DND-41 (cell line): ENCODE measurements around the gene IGSF21.

Experiments used
- ATAC-seq: fragments of 200-7000 bp; cut with Tn5 transposase; 3 replicates; pipeline ENCODE4 v1.9.1; 2021; ENCODE audit warnings: low read depth; ENCODE audit not compliant: insufficient read depth
- DNase-seq: peaks from one replicate; pipeline ENCODE4 v3.0.0-alpha.2; 2020
- H2AFZ ChIP-seq: 2 replicates; pipeline ENCODE4 v1.6.0; 2012; ENCODE audit warnings: low read depth, low read length
- H3K27ac ChIP-seq: 2 replicates; pipeline ENCODE4 v1.5.1; 2012; ENCODE audit warnings: low read length, inconsistent platforms
- H3K27me3 ChIP-seq: fragments of 200-600 bp; sonication (generic); 2 replicates; pipeline ENCODE4 v1.6.0; 2012; ENCODE audit warnings: low read length, mild to moderate bottlenecking, inconsistent platforms; ENCODE audit not compliant: insufficient read depth, poor library complexity
- H3K36me3 ChIP-seq: 2 replicates; pipeline ENCODE4 v1.5.1; 2012; ENCODE audit warnings: low read length, inconsistent platforms; ENCODE audit not compliant: insufficient read depth
- H3K4me1 ChIP-seq: 2 replicates; pipeline ENCODE4 v1.5.1; 2012; ENCODE audit warnings: mild to moderate bottlenecking, low read length; ENCODE audit not compliant: insufficient read depth
- H3K4me2 ChIP-seq: 2 replicates; pipeline ENCODE4 v1.6.0; 2012; ENCODE audit warnings: mild to moderate bottlenecking, moderate library complexity, low read length, inconsistent platforms; ENCODE audit not compliant: insufficient read depth
- H3K4me3 ChIP-seq, 2 experiments: fragments of 200-600 bp in 1 of 2; shearing (Covaris generic) in 1 of 2; 2 replicates each; pipeline ENCODE4 v1.5.1; 2012 to 2016; ENCODE audit warnings: inconsistent platforms in 2 of 2, low read length in 2 of 2, mild to moderate bottlenecking in 2 of 2, low read depth in 1 of 2, moderate library complexity in 1 of 2
- H3K79me2 ChIP-seq: 2 replicates; pipeline ENCODE4 v1.6.0; 2012; ENCODE audit warnings: low read length, inconsistent platforms; ENCODE audit not compliant: insufficient read depth
- H3K9ac ChIP-seq: 2 replicates; pipeline ENCODE4 v1.6.0; 2012; ENCODE audit warnings: low read depth, mild to moderate bottlenecking, inconsistent platforms, low read length, moderate library complexity
- H3K9me3 ChIP-seq: 2 replicates; pipeline ENCODE4 v1.5.1; 2012; ENCODE audit warnings: low read length, moderate library complexity, mild to moderate bottlenecking, inconsistent platforms; ENCODE audit not compliant: insufficient read depth, severe bottlenecking
- H4K20me1 ChIP-seq: 2 replicates; pipeline ENCODE4 v1.6.0; 2012; ENCODE audit warnings: low read length; ENCODE audit not compliant: insufficient read depth
- EZH2 ChIP-seq: IDR thresholded peaks from 3 replicates; pipeline ENCODE4 v1.6.1; 2012; ENCODE audit warnings: borderline replicate concordance, low read depth, mild to moderate bottlenecking, moderate library complexity, low read length, inconsistent platforms; ENCODE audit not compliant: severe bottlenecking
- TF ChIP-seq, protein P1 (sequence below): IDR thresholded peaks from 2 replicates; pipeline ENCODE4 v1.5.1; 2012; ENCODE audit warnings: borderline replicate concordance, low read length, moderate library complexity, mild to moderate bottlenecking; ENCODE audit not compliant: poor library complexity, severe bottlenecking; ENCODE audit errors: extremely low read depth

IGSF21 gene

DNA sequence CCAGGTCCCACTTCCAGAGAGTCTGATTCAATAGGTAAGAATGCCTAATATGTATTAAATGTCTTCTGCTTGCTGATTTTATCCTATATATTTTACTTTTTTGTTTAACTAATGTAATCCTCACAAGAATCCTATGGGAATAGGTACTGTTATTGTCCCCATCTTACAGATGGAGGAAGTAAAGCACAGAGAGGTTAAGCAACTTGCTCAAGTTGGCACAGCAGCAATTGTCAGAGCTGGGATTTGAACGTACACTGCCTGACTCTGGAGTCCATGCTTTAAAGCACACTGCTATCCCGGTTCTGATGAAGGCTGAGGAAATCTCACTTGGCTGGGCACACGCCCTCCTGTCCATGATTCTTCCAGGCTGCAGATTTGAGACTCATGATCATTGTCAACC is 62.8 kb downstream of the IGSF21 start:
- Histone ChIP-seq H3K4me1 (no peaks in the 10 kb centered on the region), H3K36me3 (no peaks in the 10 kb centered on the region), H3K9me3 (no peaks in the 10 kb centered on the region), H3K4me3 (no peak overlapping the region), H4K20me1 (peaks cover 4% of the 10 kb centered on the region; the same call in 1 of the 2 replicates), H3K27ac (no peak overlapping the region), H2AFZ (no peak overlapping the region), H3K27me3 (peaks cover 3% of the 10 kb centered on the region), H3K4me2 (no peak overlapping the region), H3K79me2 (no peaks in the 10 kb centered on the region), H3K9ac (no peak overlapping the region)
- no peak for TF ChIP-seq EZH2
- TF ChIP-seq, protein P1, sequence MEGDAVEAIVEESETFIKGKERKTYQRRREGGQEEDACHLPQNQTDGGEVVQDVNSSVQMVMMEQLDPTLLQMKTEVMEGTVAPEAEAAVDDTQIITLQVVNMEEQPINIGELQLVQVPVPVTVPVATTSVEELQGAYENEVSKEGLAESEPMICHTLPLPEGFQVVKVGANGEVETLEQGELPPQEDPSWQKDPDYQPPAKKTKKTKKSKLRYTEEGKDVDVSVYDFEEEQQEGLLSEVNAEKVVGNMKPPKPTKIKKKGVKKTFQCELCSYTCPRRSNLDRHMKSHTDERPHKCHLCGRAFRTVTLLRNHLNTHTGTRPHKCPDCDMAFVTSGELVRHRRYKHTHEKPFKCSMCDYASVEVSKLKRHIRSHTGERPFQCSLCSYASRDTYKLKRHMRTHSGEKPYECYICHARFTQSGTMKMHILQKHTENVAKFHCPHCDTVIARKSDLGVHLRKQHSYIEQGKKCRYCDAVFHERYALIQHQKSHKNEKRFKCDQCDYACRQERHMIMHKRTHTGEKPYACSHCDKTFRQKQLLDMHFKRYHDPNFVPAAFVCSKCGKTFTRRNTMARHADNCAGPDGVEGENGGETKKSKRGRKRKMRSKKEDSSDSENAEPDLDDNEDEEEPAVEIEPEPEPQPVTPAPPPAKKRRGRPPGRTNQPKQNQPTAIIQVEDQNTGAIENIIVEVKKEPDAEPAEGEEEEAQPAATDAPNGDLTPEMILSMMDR = no peak
- DNase-seq = no peak
- no peak for ATAC-seq

- no peaks in the 10 kb centered on the region for H3K79me2 ChIP-seq
- H3K27ac ChIP-seq = no peak overlapping the region
- no peak for TF ChIP-seq EZH2
- TF ChIP-seq, protein P1 = no peak
- no peak overlapping the region for H3K9ac ChIP-seq
- no peaks in the 10 kb centered on the region for H3K27me3 ChIP-seq
- no peaks in the 10 kb centered on the region for H3K9me3 ChIP-seq
- H3K36me3 ChIP-seq = no peaks in the 10 kb centered on the region
- DNase-seq (no peak), ATAC-seq (no peak)
- peaks cover 4% of the 10 kb centered on the region; the same call in 1 of the 2 replicates for H4K20me1 ChIP-seq
- H2AFZ ChIP-seq = no peak overlapping the region
- no peaks in the 10 kb centered on the region for H3K4me1 ChIP-seq
- no peak overlapping the region for H3K4me2 ChIP-seq
- H3K4me3 ChIP-seq = no peak overlapping the region
Observed at GRCh38 chr1:18174037-18174436, 66.4 kb downstream of the IGSF21 start.

DNA sequence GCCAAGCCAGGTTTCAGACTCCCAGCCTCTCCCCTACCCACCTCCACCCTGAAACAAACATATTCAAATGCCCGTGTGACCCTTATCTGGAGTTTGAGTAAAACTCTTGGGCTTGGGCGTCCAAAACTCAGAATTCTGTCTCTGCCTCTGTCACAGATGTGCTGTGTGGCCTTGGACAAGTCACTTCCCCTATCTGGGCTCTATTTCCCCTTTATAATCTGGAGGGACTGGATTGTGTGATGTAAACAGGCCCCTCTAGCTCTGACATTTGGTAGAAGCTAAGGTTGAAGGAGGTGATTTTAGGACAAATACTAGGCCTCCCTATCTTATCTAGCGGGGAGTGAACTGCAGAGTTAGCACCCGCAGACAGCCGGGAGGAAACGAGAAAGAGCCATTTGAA is 67.5 kb downstream of the IGSF21 start:
- Histone ChIP-seq H3K79me2 (no peaks in the 10 kb centered on the region), H3K4me3 (no peak overlapping the region), H3K9ac (no peak overlapping the region), H3K4me2 (no peak overlapping the region), H2AFZ (no peak overlapping the region), H3K27ac (no peak overlapping the region), H3K9me3 (no peaks in the 10 kb centered on the region), H3K4me1 (no peaks in the 10 kb centered on the region), H3K27me3 (no peaks in the 10 kb centered on the region), H4K20me1 (peaks cover 4% of the 10 kb centered on the region; the same call in 1 of the 2 replicates), H3K36me3 (no peaks in the 10 kb centered on the region)
- no peak for TF ChIP-seq EZH2
- TF ChIP-seq, protein P1 = no peak
- DNase-seq (no peak), ATAC-seq (no peak)
